Measurements from ENCODE around the gene EEFSEC. TPM values are rescaled to one million over a fixed set of nuclear protein-coding genes. Genes with fewer than 3 reads are reported as not detected.

EEFSEC gene
- total and polyA plus RNA-seq, 2 experiments from 2014 or later: 10.1 to 16.2 TPM

- TF ChIP-seq ZNF462 (CRISPR knock-in tag; IDR thresholded peaks at IDR 0.05) (no peak), EZH2phosphoT487 (IDR thresholded peaks at IDR 0.05; ENCODE audit: unreplicated experiment) (no peak), ZNF114 (CRISPR knock-in tag; IDR thresholded peaks at IDR 0.05) (no peak), CREB1 (CRISPR knock-in tag; IDR thresholded peaks at IDR 0.05; ENCODE audit: low read depth) (no peak), REST (IDR thresholded peaks at IDR 0.05; ENCODE audit: unreplicated experiment) (no peak)
Observed at GRCh38 chr3:128278761-128279600, 125.7 kb downstream of the EEFSEC start (continued).
